SK-N-SH (cell line): ENCODE measurements around the gene LRRC2.
"Not testable (repeated sequence)": the region's sequence is repeated elsewhere in the genome, so short reads cannot be mapped to it uniquely, and the experiment has no call there.

ENCODE experiments used
- EP300 ChIP-seq, 2 experiments: IDR thresholded peaks; 2 replicates each; pipeline versions ENCODE4 v1.4.0 to v1.6.1; 2012; ENCODE audit warnings: borderline replicate concordance in 1 of 2, low read depth in 1 of 2, low read length in 1 of 2
- FOXJ3 ChIP-seq: sonication (generic); formaldehyde crosslinking; IDR thresholded peaks from 2 replicates; pipeline ENCODE4 v1.5.1; 2020; ENCODE audit warnings: mild to moderate bottlenecking, missing genetic modification reagents
- RAD21 ChIP-seq: IDR thresholded peaks from 2 replicates; pipeline ENCODE4 v1.6.1; 2012; ENCODE audit warnings: mild to moderate bottlenecking, low read length
- YY1 ChIP-seq: IDR thresholded peaks from 2 replicates; pipeline ENCODE4 v1.4.0; 2012; ENCODE audit warnings: low read depth, mild to moderate bottlenecking
- TF ChIP-seq, protein P1 (sequence below): fragments of 200-600 bp; sonication (generic); IDR thresholded peaks from 2 replicates; pipeline ENCODE4 v1.6.1; 2017; ENCODE audit warnings: antibody characterized with exemption, mild to moderate bottlenecking, moderate library complexity
- TF ChIP-seq, protein P2 (sequence below): IDR thresholded peaks from 2 replicates; pipeline ENCODE4 v1.4.0; 2012; ENCODE audit warnings: low read depth, borderline replicate concordance
- TF ChIP-seq, protein P3 (sequence below): IDR thresholded peaks from 2 replicates; pipeline ENCODE4; 2012
- TF ChIP-seq, protein P4 (sequence below): fragments of 150-350 bp; IDR thresholded peaks from 2 replicates; pipeline ENCODE4 v1.6.1; 2016; ENCODE audit warnings: mild to moderate bottlenecking, low read depth, low read length
- TF ChIP-seq, protein P5 (sequence below): IDR thresholded peaks from 2 replicates; pipeline ENCODE4 v1.4.0; 2012; ENCODE audit warnings: low read depth

DNA sequence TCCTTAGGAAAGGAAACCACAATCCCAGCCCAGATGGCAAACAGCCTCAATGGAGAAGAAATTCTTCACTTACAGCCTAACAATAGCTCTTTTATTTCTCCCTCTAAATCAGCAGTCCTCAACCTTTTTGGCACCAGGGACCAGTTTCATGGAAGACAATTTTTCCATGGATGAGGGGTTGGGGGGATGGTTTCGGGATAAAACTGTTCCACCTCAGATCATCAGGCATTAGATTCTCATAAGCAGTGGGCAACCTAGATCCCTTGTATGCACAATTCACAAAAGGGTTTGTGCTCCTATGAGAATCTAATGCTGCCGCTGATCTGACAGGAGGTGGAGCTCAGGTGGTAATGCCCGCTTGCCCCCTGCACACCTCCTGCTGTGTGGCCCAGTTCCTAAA, 17.5 kb downstream of the LRRC2 start:
- TF ChIP-seq, protein P1, sequence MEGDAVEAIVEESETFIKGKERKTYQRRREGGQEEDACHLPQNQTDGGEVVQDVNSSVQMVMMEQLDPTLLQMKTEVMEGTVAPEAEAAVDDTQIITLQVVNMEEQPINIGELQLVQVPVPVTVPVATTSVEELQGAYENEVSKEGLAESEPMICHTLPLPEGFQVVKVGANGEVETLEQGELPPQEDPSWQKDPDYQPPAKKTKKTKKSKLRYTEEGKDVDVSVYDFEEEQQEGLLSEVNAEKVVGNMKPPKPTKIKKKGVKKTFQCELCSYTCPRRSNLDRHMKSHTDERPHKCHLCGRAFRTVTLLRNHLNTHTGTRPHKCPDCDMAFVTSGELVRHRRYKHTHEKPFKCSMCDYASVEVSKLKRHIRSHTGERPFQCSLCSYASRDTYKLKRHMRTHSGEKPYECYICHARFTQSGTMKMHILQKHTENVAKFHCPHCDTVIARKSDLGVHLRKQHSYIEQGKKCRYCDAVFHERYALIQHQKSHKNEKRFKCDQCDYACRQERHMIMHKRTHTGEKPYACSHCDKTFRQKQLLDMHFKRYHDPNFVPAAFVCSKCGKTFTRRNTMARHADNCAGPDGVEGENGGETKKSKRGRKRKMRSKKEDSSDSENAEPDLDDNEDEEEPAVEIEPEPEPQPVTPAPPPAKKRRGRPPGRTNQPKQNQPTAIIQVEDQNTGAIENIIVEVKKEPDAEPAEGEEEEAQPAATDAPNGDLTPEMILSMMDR = not testable (repeated sequence)
- TF ChIP-seq EP300 (IDR thresholded peaks at IDR 0.05; ENCODE audit: borderline replicate concordance in 1 of 2, low read depth in 1 of 2, low read length in 1 of 2); RAD21; FOXJ3; YY1: not testable (repeated sequence)
- TF ChIP-seq, protein P2, sequence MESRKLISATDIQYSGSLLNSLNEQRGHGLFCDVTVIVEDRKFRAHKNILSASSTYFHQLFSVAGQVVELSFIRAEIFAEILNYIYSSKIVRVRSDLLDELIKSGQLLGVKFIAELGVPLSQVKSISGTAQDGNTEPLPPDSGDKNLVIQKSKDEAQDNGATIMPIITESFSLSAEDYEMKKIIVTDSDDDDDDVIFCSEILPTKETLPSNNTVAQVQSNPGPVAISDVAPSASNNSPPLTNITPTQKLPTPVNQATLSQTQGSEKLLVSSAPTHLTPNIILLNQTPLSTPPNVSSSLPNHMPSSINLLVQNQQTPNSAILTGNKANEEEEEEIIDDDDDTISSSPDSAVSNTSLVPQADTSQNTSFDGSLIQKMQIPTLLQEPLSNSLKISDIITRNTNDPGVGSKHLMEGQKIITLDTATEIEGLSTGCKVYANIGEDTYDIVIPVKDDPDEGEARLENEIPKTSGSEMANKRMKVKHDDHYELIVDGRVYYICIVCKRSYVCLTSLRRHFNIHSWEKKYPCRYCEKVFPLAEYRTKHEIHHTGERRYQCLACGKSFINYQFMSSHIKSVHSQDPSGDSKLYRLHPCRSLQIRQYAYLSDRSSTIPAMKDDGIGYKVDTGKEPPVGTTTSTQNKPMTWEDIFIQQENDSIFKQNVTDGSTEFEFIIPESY = not testable (repeated sequence)
- TF ChIP-seq, protein P3, sequence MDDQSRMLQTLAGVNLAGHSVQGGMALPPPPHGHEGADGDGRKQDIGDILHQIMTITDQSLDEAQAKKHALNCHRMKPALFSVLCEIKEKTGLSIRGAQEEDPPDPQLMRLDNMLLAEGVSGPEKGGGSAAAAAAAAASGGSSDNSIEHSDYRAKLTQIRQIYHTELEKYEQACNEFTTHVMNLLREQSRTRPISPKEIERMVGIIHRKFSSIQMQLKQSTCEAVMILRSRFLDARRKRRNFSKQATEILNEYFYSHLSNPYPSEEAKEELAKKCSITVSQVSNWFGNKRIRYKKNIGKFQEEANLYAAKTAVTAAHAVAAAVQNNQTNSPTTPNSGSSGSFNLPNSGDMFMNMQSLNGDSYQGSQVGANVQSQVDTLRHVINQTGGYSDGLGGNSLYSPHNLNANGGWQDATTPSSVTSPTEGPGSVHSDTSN = not testable (repeated sequence)
- TF ChIP-seq, protein P4, sequence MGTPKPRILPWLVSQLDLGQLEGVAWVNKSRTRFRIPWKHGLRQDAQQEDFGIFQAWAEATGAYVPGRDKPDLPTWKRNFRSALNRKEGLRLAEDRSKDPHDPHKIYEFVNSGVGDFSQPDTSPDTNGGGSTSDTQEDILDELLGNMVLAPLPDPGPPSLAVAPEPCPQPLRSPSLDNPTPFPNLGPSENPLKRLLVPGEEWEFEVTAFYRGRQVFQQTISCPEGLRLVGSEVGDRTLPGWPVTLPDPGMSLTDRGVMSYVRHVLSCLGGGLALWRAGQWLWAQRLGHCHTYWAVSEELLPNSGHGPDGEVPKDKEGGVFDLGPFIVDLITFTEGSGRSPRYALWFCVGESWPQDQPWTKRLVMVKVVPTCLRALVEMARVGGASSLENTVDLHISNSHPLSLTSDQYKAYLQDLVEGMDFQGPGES = not testable (repeated sequence)
- TF ChIP-seq, protein P5, sequence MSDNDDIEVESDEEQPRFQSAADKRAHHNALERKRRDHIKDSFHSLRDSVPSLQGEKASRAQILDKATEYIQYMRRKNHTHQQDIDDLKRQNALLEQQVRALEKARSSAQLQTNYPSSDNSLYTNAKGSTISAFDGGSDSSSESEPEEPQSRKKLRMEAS = not testable (repeated sequence)
